ENCODE data around the gene PLTP.
A peak's percentile ranks its signal among the peaks of the same experiment; 100 is the strongest.

The PLTP gene

DNA sequence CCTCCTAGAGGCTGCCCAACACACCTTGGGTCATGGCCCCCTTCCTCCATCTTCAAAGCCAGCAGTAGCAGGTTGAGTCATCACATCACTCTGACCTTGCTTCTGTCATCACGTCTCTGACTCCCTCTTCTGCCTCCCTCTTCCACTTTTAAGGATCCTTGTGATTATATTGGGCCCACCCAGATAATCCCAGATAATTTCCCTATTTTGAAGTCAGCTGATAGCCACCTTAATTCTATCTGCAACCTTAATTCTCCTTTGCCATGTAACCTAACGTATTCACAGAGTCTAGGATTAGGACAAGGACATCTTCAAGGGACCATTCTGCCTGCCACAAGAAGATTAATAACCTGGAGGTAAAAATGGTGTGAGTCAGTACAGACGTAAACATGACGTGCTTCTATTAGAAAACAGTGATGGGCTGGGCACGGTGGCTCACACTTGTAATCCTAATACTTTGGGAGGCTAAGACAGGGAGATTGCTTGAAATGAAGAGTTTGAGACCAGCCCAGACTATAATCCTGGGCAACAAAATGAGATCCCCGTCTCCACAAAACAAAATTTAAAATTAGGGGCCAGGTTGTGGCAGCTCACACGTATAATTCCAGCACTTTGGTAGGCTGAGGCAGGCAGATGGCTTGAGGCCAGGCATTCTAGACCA, 51.3 kb downstream of the PLTP start:
- TF ChIP-seq, protein P1, sequence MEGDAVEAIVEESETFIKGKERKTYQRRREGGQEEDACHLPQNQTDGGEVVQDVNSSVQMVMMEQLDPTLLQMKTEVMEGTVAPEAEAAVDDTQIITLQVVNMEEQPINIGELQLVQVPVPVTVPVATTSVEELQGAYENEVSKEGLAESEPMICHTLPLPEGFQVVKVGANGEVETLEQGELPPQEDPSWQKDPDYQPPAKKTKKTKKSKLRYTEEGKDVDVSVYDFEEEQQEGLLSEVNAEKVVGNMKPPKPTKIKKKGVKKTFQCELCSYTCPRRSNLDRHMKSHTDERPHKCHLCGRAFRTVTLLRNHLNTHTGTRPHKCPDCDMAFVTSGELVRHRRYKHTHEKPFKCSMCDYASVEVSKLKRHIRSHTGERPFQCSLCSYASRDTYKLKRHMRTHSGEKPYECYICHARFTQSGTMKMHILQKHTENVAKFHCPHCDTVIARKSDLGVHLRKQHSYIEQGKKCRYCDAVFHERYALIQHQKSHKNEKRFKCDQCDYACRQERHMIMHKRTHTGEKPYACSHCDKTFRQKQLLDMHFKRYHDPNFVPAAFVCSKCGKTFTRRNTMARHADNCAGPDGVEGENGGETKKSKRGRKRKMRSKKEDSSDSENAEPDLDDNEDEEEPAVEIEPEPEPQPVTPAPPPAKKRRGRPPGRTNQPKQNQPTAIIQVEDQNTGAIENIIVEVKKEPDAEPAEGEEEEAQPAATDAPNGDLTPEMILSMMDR (IDR thresholded peaks at IDR 0.05; ENCODE audit: unreplicated experiment in 3 of 3), result no peak
- peak overlapping the region in 1 of 3 experiments; percentile 17 for H3K27ac Mint-ChIP-seq
- H3K9me3 Mint-ChIP-seq, result no peaks in the 10 kb centered on the region
- H3K4me3 Mint-ChIP-seq, result peak overlapping the region; percentile 38 to 73 (median 50)
- H3K36me3 Mint-ChIP-seq (ENCODE audit: low read depth), result no peaks in the 10 kb centered on the region
- H3K27me3 Mint-ChIP-seq (ENCODE audit: low read depth), result no peaks in the 10 kb centered on the region
- peaks cover 35% of the 10 kb centered on the region for H3K4me1 Mint-ChIP-seq

DNA sequence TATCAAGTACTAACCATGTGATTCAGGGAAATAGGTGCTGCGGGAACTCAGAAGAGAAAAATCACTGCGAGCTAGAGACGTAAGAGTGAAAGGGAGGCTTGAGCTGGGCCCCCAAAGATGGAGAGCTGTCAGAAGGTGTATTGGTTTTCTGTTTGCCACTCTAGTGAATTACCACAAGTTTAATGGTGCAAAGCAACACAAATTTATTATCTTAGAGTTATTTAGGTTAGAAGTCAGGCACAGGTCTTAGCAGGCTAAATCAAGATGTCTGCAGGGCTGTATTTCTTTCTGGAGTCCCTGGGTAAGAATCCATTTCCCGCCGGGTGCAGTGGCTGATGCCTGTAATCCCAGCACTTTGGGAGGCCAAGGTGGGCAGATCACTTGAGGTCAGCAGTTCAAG, 52.0 kb downstream of the PLTP start:
- Mint-ChIP-seq H3K4me1 (peaks cover 39% of the 10 kb centered on the region), H3K4me3 (no peak overlapping the region), H3K9me3 (no peaks in the 10 kb centered on the region), H3K27ac (no peak overlapping the region), H3K27me3 (ENCODE audit: low read depth) (no peaks in the 10 kb centered on the region), H3K36me3 (ENCODE audit: low read depth) (no peaks in the 10 kb centered on the region)
- TF ChIP-seq, protein P1 (IDR thresholded peaks at IDR 0.05; ENCODE audit: unreplicated experiment in 3 of 3), result no peak

DNA sequence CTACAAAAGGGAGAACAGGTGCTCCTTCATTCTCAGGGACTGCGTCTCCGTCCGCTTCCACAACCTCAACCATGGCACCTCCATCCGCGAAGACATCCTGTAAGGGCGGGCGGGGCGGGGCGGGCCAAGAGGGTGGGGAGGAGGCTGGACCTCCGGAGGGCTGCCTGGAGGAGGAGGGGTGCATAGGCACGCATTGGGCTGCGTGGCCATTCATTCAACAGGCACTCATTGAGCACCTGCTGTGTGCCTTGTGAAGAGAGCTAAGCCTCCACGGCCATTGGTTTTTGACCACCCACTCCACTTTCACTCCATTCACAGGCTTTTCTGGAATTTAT, 54.1 kb downstream of the PLTP start:
- H3K27ac Mint-ChIP-seq, result peak overlapping the region; percentile 89 to 97 (median 92)
- no peaks in the 10 kb centered on the region for H3K9me3 Mint-ChIP-seq
- H3K4me1 Mint-ChIP-seq, result peaks cover 49% of the 10 kb centered on the region
- no peaks in the 10 kb centered on the region for H3K27me3 Mint-ChIP-seq (ENCODE audit: low read depth)
- H3K36me3 Mint-ChIP-seq (ENCODE audit: low read depth), result peaks cover 5% of the 10 kb centered on the region
- TF ChIP-seq, protein P1 (IDR thresholded peaks at IDR 0.05; ENCODE audit: unreplicated experiment in 3 of 3), result no peak
- peak overlapping the region; percentile 93 to 95 (median 94) for H3K4me3 Mint-ChIP-seq

DNA sequence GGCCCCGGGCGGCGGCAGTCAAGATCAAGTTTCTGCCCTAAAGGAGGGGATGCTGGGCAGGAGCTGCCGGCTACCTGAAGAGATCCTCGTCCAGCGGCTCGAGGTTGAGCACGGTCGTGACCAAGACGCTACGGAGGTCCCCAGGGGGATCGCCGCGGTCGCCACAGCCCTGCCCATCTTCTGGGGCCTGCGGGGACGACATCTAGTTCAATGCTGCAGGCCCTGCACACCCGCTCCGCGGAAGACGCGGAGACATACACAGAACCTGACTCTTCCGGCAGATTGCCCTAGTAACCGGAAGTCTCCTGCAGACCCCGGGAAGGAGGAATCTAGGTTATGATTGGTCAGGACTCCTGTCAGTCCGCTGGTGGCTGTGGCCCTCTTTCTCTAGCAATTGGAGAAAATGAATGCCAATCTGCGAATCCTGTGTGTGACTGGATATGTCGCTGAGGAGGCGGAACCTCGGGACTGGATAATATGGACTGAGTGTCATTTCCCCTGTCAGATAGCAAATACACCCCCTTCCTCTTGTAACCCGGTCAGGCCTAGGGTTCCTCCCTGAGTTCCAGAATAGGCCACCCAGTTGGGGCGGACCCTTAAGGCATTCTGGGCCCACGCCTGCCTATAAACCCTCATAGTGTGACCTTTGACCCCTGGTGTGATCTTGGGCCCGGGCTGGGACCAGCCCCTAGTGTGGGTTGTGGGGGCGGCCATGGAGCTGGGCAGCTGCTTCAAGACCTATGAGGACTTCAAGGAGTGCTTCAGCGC, 54.7 kb downstream of the PLTP start, which contains the start of the genes ACOT8 and ZSWIM3:
Gene ACOT8 (minus strand): TSS at position 279 of the 768 bp plus-strand sequence. CDS start 77 bp downstream, at position 202.
Gene ZSWIM3 (plus strand): TSS at position 501 of the 768 bp plus-strand sequence. CDS start 212 bp downstream, at position 713.
- peak within 1 kb of the TSS; percentile 93 to 95 (median 94) for H3K4me3 Mint-ChIP-seq
- TF ChIP-seq, protein P1 (IDR thresholded peaks at IDR 0.05; ENCODE audit: unreplicated experiment in 3 of 3), result no peak

DNA sequence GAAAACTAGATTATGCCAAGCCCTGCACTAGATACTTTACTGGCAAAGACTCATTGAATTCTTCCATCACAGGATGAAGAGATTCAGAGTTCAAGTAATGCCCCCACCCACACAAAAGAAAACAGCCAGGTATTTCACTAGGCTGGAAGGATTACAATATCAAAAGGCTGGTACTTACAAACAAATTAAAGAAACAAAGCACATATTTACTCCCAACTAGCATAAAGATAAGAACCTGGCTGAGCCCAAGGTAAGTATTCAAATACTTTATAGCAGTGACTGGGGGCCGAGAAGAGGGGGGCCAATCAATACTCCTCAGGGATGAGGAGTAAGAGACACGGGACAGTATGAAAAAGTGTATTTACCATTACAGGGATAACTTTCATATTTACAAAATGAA, 58.5 kb downstream of the PLTP start:
- Mint-ChIP-seq H3K27me3 (ENCODE audit: low read depth) (no peaks in the 10 kb centered on the region), H3K4me1 (peaks cover 32% of the 10 kb centered on the region), H3K4me3 (peak overlapping the region; percentile 52 to 76 (median 53)), H3K27ac (no peak overlapping the region), H3K9me3 (no peaks in the 10 kb centered on the region), H3K36me3 (ENCODE audit: low read depth) (peaks cover 22% of the 10 kb centered on the region)
- TF ChIP-seq, protein P1 (IDR thresholded peaks at IDR 0.05; ENCODE audit: unreplicated experiment in 3 of 3), result no peak

More for the DNA sequence above, 54.7 kb downstream of the PLTP start, which contains the start of the genes ACOT8 and ZSWIM3:
- Mint-ChIP-seq H3K36me3 (ENCODE audit: low read depth) (peaks cover 6% of the 10 kb centered on the region), H3K4me1 (peaks cover 49% of the 10 kb centered on the region), H3K27me3 (ENCODE audit: low read depth) (no peaks in the 10 kb centered on the region), H3K9me3 (no peaks in the 10 kb centered on the region), H3K27ac (peak within 1 kb of the TSS; percentile 89 to 97 (median 92))

Data from nephron (organoid).